GM23338 (cell line): ENCODE results near the gene UBE2Z. TPM values are rescaled to one million over a fixed set of nuclear protein-coding genes. Genes with fewer than 3 reads are reported as not detected.
A peak's percentile ranks its signal among the peaks of the same experiment; 100 is the strongest.

ENCODE experiments used
- ATAC-seq: fragments of 200-7000 bp; cut with Tn5 transposase; 3 replicates; pipeline ENCODE4 v1.9.1; 2020
- DNase-seq: peaks from one replicate; pipeline ENCODE4 v3.0.0-alpha.2; 2015; ENCODE audit warnings: low spot score
- H2AFZ ChIP-seq: fragments of 200-600 bp; sonication (generic); 2 replicates; pipeline ENCODE4 v1.8.0; 2016; ENCODE audit warnings: antibody characterized with exemption, mild to moderate bottlenecking, moderate library complexity
- H3F3A ChIP-seq: fragments of 200-600 bp; sonication (generic); replicated peaks from 2 replicates; pipeline ENCODE4 v1.8.0; 2017; ENCODE audit warnings: antibody characterized with exemption, mixed run types, low read depth
- H3K27ac ChIP-seq: fragments of 200-600 bp; sonication (generic); 2 replicates; pipeline ENCODE4 v1.6.1; 2016; ENCODE audit warnings: low read depth
- H3K27me3 ChIP-seq: fragments of 200-600 bp; sonication (generic); 2 replicates; pipeline ENCODE4 v1.8.0; 2016; ENCODE audit warnings: mild to moderate bottlenecking, mixed run types, moderate library complexity; ENCODE audit not compliant: insufficient read depth
- H3K36me3 ChIP-seq: fragments of 200-600 bp; sonication (generic); 2 replicates; pipeline ENCODE4 v1.8.0; 2016; ENCODE audit warnings: mild to moderate bottlenecking; ENCODE audit not compliant: insufficient read depth
- H3K4me1 ChIP-seq: fragments of 200-600 bp; sonication (generic); 2 replicates; pipeline ENCODE4 v1.8.0; 2016; ENCODE audit warnings: mild to moderate bottlenecking, moderate library complexity; ENCODE audit not compliant: insufficient read depth
- H3K4me2 ChIP-seq: fragments of 200-600 bp; sonication (generic); 2 replicates; pipeline ENCODE4 v1.7.1; 2017; ENCODE audit warnings: mixed run types
- H3K4me3 ChIP-seq: fragments of 200-600 bp; sonication (generic); 2 replicates; pipeline ENCODE4 v1.6.1; 2016; ENCODE audit warnings: mixed run types
- H3K79me2 ChIP-seq: fragments of 200-600 bp; sonication (generic); replicated peaks from 2 replicates; pipeline ENCODE4 v1.8.0; 2017; ENCODE audit warnings: mild to moderate bottlenecking; ENCODE audit not compliant: insufficient read depth
- H3K9me2 ChIP-seq: fragments of 200-600 bp; sonication (generic); 2 replicates; pipeline ENCODE4 v1.8.0; 2017; ENCODE audit not compliant: insufficient read depth
- H4K20me1 ChIP-seq: fragments of 200-600 bp; sonication (generic); replicated peaks from 2 replicates; pipeline ENCODE4 v1.8.0; 2017; ENCODE audit warnings: mild to moderate bottlenecking; ENCODE audit not compliant: insufficient read depth
- H3K27ac Mint-ChIP-seq: 2 replicates; pipeline ENCODE4 v1.8.0; 2020; ENCODE audit warnings: inconsistent platforms, mild to moderate bottlenecking, moderate library complexity, mixed read lengths
- H3K27me3 Mint-ChIP-seq: 3 replicates; pipeline ENCODE4 v1.8.0; 2022; ENCODE audit warnings: low read depth, mild to moderate bottlenecking, moderate library complexity, mixed read lengths, inconsistent platforms; ENCODE audit not compliant: insufficient read depth, poor library complexity
- H3K36me3 Mint-ChIP-seq: 3 replicates; pipeline ENCODE4 v1.8.0; 2021; ENCODE audit warnings: low read depth, mild to moderate bottlenecking, inconsistent platforms, moderate library complexity, mixed read lengths
- H3K4me1 Mint-ChIP-seq: 3 replicates; pipeline ENCODE4 v1.8.0; 2020; ENCODE audit warnings: mild to moderate bottlenecking, inconsistent platforms, mixed read lengths
- H3K4me3 Mint-ChIP-seq: 3 replicates; pipeline ENCODE4 v1.8.0; 2021; ENCODE audit warnings: moderate library complexity, mild to moderate bottlenecking, inconsistent platforms, mixed read lengths
- H3K9me3 Mint-ChIP-seq: 3 replicates; pipeline ENCODE4 v1.8.0; 2020; ENCODE audit warnings: moderate library complexity, mild to moderate bottlenecking, inconsistent platforms, mixed read lengths
- CREB1 ChIP-seq: fragments of 250-450 bp; sonication (Bioruptor Pico); IDR thresholded peaks from 2 replicates; pipeline ENCODE4 v1.5.0; 2020; ENCODE audit warnings: low read depth, mild to moderate bottlenecking, moderate library complexity
- EZH2 ChIP-seq: fragments of 200-600 bp; sonication (generic); IDR thresholded peaks from one replicate; pipeline ENCODE4 v1.8.0; 2017; ENCODE audit warnings: antibody characterized with exemption, mild to moderate bottlenecking, low read depth; ENCODE audit not compliant: unreplicated experiment
- EZH2phosphoT487 ChIP-seq: fragments of 200-600 bp; sonication (generic); IDR thresholded peaks from one replicate; pipeline ENCODE4 v1.8.1; 2018; ENCODE audit warnings: antibody characterized with exemption; ENCODE audit not compliant: unreplicated experiment
- JUNB ChIP-seq: IDR thresholded peaks from one replicate; pipeline ENCODE4 v1.6.1; 2016; ENCODE audit warnings: antibody characterized with exemption; ENCODE audit not compliant: unreplicated experiment
- NANOG ChIP-seq: IDR thresholded peaks from 2 replicates; pipeline ENCODE4 v1.6.1; 2016; ENCODE audit warnings: antibody characterized with exemption, borderline replicate concordance
- POLR2AphosphoS5 ChIP-seq: IDR thresholded peaks from 2 replicates; pipeline ENCODE4 v1.6.1; 2016; ENCODE audit warnings: antibody characterized with exemption, low read depth
- STAT1 ChIP-seq: IDR thresholded peaks from one replicate; pipeline ENCODE4 v1.6.1; 2016; ENCODE audit warnings: antibody characterized with exemption; ENCODE audit not compliant: unreplicated experiment
- ZNF114 ChIP-seq: fragments of 250-450 bp; sonication (Bioruptor Pico); IDR thresholded peaks from 2 replicates; pipeline ENCODE4 v1.5.0; 2020; ENCODE audit warnings: mild to moderate bottlenecking, moderate library complexity
- ZNF331 ChIP-seq: fragments of 250-450 bp; sonication (Bioruptor Pico); IDR thresholded peaks from 2 replicates; pipeline ENCODE4 v1.5.0; 2020; ENCODE audit warnings: low read depth, mild to moderate bottlenecking, moderate library complexity
- polyA plus RNA-seq: library from polyadenylated mRNA; unstranded; fragments of >200 nt; fragmentation: Nextera tagmentation; extraction: Ambion mirVana; gene quantifications from 2 replicates; pipeline ENCODE4 v1.2.1, GENCODE V29; 2016
- total RNA-seq: library from RNA; depleted of rRNA; stranded (reverse); fragments of >200 nt; shearing (Covaris generic); gene quantifications from 2 replicates; pipeline ENCODE4 v1.2.3, GENCODE V29; 2014
- TF ChIP-seq, protein P1 (sequence below): IDR thresholded peaks from one replicate; pipeline ENCODE4 v1.6.1; 2018; ENCODE audit warnings: antibody characterized with exemption; ENCODE audit not compliant: unreplicated experiment
- TF ChIP-seq, protein P2 (sequence below): IDR thresholded peaks from 2 replicates; pipeline ENCODE4 v1.6.1; 2016; ENCODE audit warnings: antibody characterized with exemption
- TF ChIP-seq, protein P3 (sequence below), 2 experiments: fragments of 200-600 bp in 1 of 2; sonication (generic) in 1 of 2; conservative IDR thresholded peaks; 2 replicates each; pipeline versions ENCODE4 v1.5.1 to v1.6.1; 2016 to 2017; ENCODE audit warnings: antibody characterized with exemption in 2 of 2, low read depth in 2 of 2, mild to moderate bottlenecking in 2 of 2, moderate library complexity in 1 of 2
- TF ChIP-seq, protein P4 (sequence below): fragments of 250-450 bp; sonication (Bioruptor Pico); IDR thresholded peaks from 2 replicates; pipeline ENCODE4 v1.5.0; 2020; ENCODE audit warnings: mild to moderate bottlenecking, moderate library complexity

Gene UBE2Z
- total and polyA plus RNA-seq, 2 experiments from 2014 or later = 34.1 to 78.5 TPM

DNA sequence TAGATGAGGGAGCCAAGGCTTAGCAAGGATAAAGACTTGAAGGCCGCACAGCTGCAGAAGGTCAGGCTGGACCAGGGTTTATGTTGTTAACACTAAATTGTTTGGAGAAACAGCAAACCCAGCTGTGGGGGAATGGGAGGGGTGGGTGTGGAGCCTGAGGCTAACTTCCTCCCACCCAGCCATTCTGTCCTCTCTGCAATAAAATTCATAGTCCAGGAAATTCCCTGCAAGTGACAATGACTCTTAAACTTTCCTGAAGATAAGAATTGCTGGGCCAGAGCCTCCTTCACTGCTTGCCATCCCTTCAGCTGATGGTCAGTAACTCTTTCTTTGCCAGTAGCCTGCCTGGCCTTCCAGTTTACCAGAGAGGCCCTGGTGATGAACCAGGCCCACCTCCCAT lies 35.0 kb upstream of the UBE2Z start:
- Histone ChIP-seq H2AFZ (peak overlapping the region; percentile 44; the same call in 1 of the 2 replicates), H3K9me2 (no peaks in the 10 kb centered on the region), H3K4me3 (no peak overlapping the region), H3K36me3 (no peaks in the 10 kb centered on the region), H3K4me1 (no peaks in the 10 kb centered on the region), H3F3A (no peaks in the 10 kb centered on the region), H3K79me2 (no peaks in the 10 kb centered on the region), H3K4me2 (no peak overlapping the region), H3K27ac (no peak overlapping the region), H3K27me3 (no peaks in the 10 kb centered on the region), H4K20me1 (no peaks in the 10 kb centered on the region)
- H3K36me3 Mint-ChIP-seq = no peaks in the 10 kb centered on the region
- no peaks in the 10 kb centered on the region for H3K27me3 Mint-ChIP-seq
- DNase-seq (no peak), ATAC-seq (no peak)
- no peaks in the 10 kb centered on the region for H3K9me3 Mint-ChIP-seq
- TF ChIP-seq EZH2phosphoT487 (no peak), ZNF331 (CRISPR knock-in tag) (no peak), ZNF114 (CRISPR knock-in tag) (no peak), STAT1 (no peak), EZH2 (no peak), POLR2AphosphoS5 (no peak), NANOG (no peak), CREB1 (CRISPR knock-in tag) (no peak), JUNB (no peak)
- TF ChIP-seq, protein P1, sequence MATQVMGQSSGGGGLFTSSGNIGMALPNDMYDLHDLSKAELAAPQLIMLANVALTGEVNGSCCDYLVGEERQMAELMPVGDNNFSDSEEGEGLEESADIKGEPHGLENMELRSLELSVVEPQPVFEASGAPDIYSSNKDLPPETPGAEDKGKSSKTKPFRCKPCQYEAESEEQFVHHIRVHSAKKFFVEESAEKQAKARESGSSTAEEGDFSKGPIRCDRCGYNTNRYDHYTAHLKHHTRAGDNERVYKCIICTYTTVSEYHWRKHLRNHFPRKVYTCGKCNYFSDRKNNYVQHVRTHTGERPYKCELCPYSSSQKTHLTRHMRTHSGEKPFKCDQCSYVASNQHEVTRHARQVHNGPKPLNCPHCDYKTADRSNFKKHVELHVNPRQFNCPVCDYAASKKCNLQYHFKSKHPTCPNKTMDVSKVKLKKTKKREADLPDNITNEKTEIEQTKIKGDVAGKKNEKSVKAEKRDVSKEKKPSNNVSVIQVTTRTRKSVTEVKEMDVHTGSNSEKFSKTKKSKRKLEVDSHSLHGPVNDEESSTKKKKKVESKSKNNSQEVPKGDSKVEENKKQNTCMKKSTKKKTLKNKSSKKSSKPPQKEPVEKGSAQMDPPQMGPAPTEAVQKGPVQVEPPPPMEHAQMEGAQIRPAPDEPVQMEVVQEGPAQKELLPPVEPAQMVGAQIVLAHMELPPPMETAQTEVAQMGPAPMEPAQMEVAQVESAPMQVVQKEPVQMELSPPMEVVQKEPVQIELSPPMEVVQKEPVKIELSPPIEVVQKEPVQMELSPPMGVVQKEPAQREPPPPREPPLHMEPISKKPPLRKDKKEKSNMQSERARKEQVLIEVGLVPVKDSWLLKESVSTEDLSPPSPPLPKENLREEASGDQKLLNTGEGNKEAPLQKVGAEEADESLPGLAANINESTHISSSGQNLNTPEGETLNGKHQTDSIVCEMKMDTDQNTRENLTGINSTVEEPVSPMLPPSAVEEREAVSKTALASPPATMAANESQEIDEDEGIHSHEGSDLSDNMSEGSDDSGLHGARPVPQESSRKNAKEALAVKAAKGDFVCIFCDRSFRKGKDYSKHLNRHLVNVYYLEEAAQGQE = no peak
- TF ChIP-seq, protein P2, sequence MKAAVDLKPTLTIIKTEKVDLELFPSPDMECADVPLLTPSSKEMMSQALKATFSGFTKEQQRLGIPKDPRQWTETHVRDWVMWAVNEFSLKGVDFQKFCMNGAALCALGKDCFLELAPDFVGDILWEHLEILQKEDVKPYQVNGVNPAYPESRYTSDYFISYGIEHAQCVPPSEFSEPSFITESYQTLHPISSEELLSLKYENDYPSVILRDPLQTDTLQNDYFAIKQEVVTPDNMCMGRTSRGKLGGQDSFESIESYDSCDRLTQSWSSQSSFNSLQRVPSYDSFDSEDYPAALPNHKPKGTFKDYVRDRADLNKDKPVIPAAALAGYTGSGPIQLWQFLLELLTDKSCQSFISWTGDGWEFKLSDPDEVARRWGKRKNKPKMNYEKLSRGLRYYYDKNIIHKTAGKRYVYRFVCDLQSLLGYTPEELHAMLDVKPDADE = no peak
- TF ChIP-seq, protein P3, sequence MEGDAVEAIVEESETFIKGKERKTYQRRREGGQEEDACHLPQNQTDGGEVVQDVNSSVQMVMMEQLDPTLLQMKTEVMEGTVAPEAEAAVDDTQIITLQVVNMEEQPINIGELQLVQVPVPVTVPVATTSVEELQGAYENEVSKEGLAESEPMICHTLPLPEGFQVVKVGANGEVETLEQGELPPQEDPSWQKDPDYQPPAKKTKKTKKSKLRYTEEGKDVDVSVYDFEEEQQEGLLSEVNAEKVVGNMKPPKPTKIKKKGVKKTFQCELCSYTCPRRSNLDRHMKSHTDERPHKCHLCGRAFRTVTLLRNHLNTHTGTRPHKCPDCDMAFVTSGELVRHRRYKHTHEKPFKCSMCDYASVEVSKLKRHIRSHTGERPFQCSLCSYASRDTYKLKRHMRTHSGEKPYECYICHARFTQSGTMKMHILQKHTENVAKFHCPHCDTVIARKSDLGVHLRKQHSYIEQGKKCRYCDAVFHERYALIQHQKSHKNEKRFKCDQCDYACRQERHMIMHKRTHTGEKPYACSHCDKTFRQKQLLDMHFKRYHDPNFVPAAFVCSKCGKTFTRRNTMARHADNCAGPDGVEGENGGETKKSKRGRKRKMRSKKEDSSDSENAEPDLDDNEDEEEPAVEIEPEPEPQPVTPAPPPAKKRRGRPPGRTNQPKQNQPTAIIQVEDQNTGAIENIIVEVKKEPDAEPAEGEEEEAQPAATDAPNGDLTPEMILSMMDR (conservative IDR thresholded peaks at IDR 0.05; ENCODE audit: low read depth in 2 of 2) = no peak
- TF ChIP-seq, protein P4, sequence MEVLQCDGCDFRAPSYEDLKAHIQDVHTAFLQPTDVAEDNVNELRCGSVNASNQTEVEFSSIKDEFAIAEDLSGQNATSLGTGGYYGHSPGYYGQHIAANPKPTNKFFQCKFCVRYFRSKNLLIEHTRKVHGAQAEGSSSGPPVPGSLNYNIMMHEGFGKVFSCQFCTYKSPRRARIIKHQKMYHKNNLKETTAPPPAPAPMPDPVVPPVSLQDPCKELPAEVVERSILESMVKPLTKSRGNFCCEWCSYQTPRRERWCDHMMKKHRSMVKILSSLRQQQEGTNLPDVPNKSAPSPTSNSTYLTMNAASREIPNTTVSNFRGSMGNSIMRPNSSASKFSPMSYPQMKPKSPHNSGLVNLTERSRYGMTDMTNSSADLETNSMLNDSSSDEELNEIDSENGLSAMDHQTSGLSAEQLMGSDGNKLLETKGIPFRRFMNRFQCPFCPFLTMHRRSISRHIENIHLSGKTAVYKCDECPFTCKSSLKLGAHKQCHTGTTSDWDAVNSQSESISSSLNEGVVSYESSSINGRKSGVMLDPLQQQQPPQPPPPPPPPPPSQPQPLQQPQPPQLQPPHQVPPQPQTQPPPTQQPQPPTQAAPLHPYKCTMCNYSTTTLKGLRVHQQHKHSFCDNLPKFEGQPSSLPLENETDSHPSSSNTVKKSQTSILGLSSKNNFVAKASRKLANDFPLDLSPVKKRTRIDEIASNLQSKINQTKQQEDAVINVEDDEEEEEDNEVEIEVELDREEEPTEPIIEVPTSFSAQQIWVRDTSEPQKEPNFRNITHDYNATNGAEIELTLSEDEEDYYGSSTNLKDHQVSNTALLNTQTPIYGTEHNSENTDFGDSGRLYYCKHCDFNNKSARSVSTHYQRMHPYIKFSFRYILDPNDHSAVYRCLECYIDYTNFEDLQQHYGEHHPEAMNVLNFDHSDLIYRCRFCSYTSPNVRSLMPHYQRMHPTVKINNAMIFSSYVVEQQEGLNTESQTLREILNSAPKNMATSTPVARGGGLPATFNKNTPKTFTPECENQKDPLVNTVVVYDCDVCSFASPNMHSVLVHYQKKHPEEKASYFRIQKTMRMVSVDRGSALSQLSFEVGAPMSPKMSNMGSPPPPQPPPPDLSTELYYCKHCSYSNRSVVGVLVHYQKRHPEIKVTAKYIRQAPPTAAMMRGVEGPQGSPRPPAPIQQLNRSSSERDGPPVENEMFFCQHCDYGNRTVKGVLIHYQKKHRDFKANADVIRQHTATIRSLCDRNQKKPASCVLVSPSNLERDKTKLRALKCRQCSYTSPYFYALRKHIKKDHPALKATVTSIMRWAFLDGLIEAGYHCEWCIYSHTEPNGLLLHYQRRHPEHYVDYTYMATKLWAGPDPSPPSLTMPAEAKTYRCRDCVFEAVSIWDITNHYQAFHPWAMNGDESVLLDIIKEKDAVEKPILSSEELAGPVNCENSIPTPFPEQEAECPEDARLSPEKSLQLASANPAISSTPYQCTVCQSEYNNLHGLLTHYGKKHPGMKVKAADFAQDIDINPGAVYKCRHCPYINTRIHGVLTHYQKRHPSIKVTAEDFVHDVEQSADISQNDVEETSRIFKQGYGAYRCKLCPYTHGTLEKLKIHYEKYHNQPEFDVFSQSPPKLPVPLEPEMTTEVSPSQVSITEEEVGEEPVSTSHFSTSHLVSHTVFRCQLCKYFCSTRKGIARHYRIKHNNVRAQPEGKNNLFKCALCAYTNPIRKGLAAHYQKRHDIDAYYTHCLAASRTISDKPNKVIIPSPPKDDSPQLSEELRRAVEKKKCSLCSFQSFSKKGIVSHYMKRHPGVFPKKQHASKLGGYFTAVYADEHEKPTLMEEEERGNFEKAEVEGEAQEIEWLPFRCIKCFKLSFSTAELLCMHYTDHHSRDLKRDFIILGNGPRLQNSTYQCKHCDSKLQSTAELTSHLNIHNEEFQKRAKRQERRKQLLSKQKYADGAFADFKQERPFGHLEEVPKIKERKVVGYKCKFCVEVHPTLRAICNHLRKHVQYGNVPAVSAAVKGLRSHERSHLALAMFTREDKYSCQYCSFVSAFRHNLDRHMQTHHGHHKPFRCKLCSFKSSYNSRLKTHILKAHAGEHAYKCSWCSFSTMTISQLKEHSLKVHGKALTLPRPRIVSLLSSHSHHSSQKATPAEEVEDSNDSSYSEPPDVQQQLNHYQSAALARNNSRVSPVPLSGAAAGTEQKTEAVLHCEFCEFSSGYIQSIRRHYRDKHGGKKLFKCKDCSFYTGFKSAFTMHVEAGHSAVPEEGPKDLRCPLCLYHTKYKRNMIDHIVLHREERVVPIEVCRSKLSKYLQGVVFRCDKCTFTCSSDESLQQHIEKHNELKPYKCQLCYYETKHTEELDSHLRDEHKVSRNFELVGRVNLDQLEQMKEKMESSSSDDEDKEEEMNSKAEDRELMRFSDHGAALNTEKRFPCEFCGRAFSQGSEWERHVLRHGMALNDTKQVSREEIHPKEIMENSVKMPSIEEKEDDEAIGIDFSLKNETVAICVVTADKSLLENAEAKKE (CRISPR knock-in tag) = no peak
- no peak overlapping the region for H3K4me3 Mint-ChIP-seq
- peaks cover 8% of the 10 kb centered on the region for H3K4me1 Mint-ChIP-seq
- no peak overlapping the region for H3K27ac Mint-ChIP-seq
